ENCODE results near the gene UGGT2.
"Not testable (repeated sequence)": the region's sequence is repeated elsewhere in the genome, so short reads cannot be mapped to it uniquely, and the experiment has no call there.

Gene UGGT2

DNA sequence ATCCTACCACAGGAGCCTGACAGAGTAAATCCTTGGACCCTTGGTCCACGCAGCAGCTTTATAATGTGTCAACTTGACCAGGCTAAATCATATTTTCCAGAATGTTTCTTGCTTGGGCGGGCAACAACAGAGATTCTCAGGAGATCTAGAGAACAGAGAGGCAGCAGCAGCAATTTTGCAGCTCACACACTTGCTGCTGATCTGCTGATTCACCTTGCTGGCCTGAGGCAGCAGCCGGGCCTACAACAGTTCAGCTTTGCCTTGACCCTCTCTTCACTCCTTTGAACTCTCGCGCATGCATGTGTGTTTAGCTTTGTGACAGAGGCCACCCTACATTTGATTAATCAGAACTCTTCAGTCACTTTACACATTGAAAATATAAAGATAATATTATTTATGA, 159.3 kb downstream of the UGGT2 start:
- DNase-seq, result no peak

DNA sequence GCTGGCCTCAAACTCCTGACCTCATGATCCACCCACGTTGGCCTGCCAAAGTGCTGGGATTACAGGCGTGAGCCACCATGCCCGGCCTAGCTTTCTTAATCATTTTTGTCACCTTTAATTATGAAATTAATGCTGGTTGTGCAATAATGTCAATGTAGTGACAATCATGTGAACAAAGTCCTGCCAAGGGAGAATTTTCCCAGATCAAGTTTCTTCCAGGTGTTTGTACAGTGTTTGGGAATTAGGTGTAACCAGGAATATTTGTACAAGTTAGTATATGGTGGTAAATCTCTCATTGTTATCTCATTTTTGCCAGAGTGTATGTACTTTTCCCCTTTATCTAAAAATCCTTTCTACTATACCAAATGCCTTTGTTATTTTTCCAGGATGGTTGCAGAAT, 171.1 kb downstream of the UGGT2 start:
- no peak for DNase-seq

DNA sequence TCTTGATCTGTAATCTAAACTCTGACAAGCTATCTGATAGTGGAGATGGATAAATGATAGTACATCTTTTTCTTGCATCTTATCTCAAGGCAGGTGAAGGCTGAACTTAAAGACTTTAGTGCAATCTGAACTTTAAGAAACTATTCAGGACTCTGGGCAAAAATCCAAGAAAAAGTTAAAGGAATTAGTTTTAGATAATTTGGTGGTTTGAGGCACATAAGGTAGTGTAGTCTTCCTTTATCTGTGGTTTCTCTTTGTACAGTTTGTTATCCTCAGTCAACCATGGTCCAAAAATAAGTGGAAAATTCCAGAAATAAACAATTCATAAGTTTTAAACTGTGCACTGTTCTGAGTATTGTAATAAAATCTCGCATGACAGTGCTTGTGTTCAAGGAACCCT, 172.9 kb downstream of the UGGT2 start:
- no peak for DNase-seq

DNA sequence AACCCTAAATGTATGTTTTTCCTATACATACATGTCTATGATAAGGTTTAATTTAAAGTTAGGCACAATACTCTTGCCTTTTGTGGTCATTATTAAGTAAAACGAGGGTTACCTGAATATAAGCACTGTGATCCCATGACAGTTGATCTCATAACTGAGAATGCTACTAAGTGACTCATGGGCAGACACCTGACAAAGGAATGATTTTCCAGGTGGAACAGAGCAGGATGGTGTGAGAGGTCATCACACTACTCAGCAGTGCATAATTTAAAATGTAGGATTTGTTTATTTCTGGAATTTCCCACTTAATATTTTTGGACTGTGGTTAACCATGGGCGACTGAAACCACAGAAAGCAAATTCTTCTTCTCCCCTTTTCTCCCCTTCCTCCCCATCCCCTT, 178.9 kb downstream of the UGGT2 start:
- DNase-seq, result no peak

DNA sequence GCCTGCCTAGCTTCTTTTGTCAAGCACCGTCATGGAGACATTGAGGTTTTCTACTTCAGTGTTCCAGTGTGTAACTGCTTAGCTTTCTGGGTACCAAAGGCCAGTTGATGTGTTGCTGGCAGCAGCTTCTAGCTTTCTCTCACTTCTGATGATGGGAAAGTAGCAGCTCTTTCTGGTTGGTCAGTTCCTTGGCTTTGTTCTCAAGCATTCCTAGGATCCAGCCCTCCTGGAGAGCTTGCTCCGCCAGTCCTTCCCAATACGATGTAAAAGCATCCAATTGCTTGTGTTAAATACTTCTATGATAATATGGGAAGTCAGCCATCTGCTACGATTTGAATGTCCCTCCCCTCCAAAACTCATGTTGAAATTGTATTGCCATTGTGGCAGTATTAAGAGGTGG, 182.8 kb downstream of the UGGT2 start:
- DNase-seq, result no peak

DNA sequence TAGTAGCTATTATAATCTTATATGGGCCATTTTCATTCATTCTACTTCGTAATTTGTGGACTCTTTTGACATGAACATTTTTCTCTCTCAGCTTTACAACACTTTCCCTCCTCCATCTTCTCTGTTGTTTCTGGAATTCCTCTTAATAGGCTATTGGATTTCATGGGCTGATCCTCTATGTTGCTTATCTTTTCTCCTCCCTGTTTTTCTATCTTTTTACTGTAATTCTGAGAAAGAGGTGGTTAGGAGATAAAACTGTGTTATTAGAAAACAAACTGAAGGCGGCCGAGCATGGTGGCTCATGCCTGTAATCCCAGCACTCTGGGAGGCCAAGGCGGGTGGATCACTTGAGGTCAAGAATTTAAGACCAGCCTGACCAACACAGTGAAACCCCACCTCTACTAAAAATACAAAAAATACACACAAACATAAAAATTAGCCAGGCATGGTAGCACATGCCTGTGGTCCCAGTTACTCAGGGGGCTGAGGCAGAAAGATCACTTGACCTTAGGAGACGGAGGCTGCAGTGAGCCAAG, 188.1 kb downstream of the UGGT2 start:
- DNase-seq, result no peak

DNA sequence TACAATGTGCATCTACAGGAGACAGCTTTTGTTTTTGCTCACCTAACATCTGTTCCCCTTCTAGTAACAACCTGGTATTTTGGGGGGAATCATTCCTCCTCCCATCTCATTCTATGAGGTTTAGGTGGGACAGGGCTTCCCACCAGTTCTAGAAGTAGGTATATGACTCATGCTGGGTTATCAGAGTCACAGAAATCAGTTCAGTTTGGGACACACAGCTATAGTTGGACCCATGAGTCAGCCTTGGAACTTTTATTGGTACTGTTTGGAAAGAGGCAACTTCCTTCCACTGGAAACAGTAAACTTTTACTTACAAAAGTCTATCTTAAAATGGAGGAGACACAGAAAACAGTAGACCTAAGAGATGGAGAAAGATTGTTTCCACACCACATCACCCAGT, 190.8 kb downstream of the UGGT2 start:
- no peak for DNase-seq

DNA sequence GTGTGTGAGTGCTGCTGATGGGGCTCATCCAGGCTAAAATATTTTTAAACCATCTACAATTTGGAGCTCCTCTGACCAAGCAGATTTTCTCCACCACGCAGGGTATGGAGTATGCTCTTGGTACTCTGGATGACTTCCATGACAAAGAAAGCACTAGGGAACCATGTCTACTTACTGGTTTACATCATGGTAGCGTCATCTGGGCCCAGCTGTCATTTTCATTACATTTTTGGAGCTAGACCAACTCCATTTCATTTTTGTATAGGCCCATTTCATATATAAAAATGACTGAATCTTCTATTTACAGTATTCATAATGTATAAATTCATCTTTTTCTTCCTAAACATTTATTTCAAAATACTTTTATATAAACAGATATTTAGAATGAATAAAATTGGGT, 191.9 kb downstream of the UGGT2 start:
- DNase-seq, result no peak

DNA sequence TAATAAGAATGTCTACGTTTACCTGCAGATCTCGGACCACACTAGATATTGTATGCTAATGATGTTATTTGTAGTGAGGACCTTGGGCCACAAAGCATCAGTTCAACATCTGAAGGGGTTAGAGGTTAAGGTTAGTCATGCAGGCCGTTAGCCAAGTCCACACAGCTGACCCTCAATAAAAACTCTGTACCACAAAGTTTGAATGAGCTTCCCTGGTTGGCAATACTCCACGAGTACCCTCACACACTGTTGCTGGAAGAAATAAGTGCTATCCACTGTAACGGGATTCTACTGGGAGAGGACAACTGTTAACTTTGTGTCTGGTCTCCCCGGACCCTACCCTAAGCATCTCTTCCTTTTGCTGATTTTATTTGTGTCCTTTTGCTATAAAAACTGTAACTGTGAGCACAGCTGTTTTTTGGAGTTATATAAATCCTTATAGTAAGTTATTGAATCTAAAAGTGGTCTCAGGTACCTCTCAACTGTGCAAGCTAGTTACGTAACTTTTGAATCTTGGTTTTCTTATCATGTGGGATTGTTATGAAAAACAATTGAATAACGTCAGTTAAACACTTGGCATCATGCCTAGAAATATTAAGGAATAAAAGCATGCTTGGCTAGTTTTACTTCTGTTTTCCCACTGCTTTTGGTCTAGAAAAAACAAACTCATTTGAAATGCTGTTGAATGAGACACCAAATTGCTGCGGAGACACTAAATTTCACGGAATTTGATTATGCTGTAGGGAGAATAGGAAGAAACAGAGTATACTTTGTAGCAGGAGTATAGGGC, 194.7 kb downstream of the UGGT2 start:
- no peak for DNase-seq

DNA sequence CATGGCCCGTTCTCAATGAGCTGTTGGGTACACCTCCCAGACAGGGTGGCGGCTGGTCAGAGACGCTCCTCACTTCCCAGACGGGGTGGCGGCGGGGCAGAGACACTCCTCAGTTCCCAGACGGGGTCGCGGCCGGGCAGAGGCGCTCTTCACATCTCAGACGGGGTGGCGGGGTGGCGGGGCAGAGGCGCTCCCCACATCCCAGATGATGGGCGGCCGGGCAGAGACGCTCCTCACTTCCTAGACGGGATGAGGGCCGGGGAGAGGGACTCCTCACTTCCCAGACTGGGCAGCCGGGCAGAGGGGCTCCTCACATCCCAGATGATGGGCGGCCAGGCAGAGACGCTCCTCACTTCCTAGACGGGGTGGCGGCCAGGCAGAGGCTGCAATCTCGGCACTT, 207.5 kb downstream of the UGGT2 start:
- DNase-seq, result not testable (repeated sequence)

DNA sequence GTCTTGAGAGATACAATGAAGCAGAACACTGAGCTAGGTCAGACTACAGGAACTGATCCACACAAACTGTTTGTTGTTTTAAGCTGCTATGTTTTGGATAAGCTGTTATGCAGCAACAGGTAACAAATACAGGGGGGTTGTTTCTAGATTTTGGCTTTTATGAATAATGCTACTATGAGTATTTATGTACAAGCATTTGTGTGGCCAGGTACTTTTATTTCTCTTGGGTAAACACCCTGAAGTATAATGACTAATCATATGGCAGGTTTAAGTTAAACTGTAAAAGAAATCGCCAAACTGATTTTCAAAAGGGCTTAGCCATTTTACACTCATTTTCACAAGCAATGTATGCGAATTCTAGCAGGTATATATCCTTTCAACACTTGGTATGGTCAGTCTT, 210.3 kb downstream of the UGGT2 start:
- DNase-seq, result no peak

DNA sequence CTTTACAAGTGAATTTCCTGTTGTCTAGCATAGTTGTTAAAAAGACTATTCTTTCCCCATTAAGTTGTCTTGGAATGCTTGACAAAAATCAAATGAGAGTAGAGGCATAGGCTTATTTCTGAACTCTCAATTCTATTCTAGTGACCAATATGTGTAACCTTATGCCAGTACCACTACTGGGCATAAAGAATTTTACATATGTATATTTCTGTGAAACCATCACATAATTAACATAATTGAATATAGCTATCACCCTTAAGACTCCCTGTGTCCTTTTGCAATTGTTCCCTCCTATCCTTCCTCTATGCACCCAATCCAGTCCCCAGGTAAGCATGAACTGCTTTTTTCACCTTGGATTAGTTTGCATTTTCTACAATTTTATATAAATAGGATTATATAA, 211.3 kb downstream of the UGGT2 start:
- DNase-seq, result no peak

DNA sequence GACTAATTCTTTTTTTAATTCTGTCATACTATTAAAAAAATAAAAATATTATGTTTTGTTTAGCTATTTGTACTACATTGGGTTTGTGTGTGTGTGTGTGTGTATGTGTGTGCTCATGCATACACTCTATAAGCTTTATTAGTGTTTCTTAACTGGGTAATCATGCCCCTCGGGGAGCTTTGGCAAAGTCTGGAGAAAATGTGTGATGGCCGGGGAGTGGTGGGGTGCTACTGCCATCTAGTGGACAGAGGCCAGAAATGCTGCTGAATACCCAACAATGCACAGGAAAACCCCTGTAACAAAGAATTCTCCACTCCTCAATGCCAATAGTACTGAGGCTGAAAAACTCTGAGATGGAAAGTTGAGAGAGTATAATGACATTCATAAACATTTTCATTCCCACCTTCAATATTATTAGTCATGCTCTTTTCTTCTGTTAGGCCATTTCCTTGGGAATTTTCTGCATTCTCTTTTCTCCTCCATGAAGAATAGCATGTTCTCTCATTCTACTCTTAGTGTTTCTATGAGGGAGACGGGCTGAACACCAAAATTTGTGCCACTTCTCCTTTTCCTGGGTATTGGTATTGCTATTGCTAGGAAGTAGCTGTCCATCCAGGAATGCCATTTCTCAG, 219.0 kb downstream of the UGGT2 start:
- peak; percentile 68 for DNase-seq

DNA sequence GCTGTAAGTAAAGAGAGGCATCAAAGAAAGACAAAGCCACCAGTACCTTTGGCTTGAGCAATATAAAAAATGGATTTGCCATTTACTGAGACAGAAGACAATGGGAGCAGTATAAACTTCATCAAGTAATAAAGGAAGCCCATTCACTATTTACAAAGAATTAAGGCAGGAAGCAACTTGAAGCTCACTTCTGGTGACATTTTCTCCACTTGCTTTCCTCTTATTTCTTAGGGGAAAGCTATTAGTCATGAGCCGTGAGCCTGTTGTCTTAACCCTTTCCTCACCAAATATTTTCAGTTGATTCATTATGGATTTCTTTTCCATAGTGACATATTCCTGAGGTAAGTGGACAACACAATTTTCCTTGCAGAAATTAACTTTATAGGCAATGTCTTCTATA, 219.5 kb downstream of the UGGT2 start:
- DNase-seq, result no peak

DNA sequence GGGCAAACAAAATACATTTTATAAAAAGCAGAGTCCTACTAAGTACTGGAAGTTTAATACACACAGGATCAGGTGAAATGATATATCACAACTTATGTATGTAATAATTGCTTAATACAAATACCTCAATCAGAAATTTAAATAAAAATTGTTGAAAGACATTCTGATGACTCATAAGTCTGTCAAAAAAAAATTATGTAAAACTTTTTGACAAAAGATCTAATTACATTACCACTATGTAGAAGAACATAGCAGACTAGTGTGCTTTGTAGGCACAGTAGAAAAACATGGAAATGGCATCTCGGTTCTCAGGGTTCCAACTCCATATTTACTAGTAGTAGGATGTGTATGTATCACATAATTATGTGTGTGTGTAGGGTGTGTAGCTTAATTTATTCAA, 220.1 kb downstream of the UGGT2 start:
- DNase-seq, result no peak

DNA sequence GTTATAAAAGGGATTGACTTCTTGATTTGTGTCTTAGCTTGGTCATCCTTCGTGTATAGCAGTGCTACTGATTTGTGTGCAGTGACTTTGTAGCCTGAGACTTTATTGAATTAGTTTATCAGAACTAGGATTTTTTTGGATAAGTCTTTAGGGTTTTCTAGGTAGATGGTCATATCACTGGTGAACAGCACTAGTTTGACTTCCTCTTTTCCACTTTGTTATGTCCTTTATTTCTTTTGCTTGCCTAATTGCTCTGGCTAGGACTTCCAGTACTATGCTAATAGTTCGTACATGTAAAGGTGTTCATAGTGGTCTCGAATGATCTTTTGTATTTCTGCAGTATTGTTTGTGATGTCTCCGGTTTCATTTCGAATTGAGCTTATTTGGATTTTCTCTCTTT, 230.9 kb downstream of the UGGT2 start:
- DNase-seq, result no peak

DNA sequence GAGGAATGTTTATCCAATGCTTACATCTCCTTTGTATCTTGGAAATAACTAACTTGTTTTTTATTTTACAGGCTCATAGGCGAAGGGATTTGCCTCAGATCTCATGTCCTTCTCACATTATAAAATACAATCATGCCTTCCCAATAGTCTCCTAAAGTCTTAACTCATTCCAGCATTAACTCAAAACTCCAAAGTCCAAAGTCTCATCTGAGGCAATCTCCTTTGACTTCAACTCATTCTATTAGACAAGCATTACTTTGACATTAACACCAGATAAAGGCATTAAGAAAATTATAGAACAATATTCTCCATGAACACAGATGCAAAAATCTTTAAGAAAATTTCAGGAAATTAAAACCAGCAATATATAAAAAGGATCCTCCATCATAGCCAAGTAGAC, 238.7 kb downstream of the UGGT2 start:
- DNase-seq, result no peak

DNA sequence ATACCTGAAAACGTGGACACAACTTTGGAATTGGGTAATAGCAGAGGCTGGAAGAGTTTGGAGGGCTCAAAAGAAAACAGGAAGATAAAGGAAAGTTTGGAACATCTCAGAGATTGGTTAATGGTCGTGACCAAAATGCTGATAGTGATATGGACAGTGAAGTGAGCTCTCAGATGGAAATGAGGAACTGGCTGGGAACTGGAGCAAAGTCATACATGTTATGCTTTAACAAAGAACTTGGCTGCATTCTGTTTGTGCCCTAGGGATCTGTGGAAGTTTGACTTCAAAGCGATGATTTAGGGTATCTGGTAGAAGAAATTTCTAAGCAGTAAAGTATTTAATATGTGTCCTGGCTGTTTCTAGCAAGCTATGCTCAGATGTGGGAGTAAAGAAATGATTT, 240.1 kb downstream of the UGGT2 start:
- DNase-seq, result no peak

DNA sequence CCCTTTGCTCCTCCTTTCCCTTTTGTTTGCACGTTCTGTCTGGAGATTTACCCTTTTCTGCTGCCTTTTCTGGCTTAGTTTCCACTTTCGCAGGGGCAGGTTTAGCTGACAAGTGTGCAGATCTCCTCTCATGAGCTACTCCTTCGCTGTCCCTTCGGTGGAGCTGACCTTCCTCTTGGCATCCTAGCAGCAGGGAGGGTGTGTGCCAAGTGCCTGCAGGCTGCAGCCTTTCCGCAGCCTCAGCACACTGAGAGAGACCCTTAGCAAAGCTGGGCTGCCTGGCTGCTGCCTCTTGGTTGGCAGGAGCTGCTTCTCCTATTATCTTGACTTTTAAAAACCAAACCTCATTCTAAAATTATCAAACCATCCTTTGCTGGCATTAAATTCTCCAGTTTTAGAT, 243.8 kb downstream of the UGGT2 start:
- DNase-seq, result no peak

DNA sequence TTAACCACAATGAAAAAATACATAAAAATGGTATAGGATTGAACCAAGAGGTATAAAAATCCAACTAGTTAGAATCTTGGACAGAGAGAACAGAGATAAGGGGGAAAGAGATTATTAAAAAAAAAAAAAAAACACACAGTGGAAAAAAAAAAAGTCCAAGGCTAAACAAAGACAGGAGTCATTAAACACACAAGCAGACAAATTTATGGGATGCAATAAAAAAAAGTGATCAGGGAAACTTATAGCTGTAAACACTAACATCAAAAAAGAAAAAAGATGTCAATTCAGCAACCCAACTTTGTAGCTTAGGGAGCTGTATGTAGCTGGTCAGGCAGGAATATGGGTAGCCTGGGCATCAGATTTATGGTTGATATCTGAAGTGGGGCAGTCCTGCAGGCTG, 247.3 kb downstream of the UGGT2 start:
- no peak for DNase-seq

DNA sequence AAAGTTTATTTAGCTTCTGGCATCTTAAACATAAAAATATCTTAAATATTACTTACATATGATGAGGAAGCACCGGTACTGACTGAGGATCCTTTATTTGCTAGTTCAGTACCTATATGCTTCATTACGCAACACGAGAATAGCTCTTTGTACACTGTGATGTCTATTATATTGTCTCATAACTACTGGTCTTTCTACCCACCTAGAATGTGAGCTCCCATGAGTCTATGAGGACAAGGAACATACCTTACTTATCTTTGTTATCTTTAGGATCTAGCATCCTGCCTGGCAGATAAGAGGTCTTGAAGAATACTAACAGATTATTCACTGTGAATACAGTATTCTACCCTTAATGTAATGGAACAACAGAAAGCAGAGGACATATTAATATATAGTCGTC, 251.4 kb downstream of the UGGT2 start:
- DNase-seq, result no peak

DNA sequence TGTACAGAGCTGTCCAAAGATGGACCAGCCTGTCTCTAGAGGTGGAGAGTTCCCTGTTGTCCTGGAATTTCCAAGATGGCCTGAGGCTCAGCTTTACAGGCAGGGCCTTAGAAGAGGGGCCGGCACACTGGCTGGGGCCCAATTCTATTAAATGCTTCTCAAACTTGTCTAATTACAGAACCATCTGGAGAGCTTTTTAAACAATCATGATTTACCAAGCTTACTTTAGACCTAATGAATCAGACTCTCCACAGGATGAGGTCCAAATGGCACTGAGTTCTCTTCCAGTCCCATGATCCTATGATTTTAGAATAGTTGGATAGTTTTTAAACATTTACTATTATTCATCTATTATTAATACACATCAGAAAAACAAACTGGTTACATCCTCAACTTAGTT, 252.8 kb downstream of the UGGT2 start:
- no peak for DNase-seq

DNA sequence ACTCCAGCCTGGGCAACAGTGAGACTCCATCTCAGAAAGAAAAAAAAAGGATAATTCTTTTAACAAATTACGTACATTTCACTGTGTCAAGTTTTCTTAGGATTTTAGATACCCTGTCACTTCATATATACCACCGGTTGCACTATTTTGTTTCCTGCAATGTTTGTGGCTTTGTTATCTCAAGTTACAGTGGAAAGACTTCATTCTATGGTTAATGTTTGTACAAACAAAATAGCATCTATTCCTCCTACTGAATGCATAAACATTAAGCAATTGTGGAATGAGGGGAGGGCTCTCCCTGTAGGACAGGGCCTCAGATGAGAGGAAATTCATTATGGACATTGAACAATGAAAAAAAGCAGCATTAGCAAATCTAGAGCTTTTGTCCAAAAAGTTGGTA, 256.2 kb downstream of the UGGT2 start:
- DNase-seq, result no peak

DNA sequence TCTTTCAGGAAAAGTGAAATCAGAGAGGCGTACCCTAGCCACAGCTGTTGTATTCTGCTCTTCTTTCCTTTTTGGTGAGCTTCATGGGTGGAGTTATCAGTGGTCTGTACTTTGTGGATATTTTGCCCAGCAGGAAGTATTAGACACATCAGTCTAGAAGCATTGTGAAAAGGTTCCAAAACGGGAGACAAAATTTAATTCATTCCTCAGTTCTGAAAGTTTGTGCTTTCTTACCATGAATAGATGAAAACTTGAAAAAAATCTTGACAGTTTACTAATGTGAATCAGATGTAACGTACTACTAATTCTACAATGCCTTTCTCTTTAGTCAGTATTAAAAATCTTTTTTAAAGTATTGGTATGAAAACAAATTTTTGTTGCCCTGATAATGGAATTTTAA, 259.4 kb downstream of the UGGT2 start:
- no peak for DNase-seq
